LHCN-M2 (cell line): Measurements from ENCODE around the gene MLST8. TPM values are rescaled to one million over a fixed set of nuclear protein-coding genes. Genes with fewer than 3 reads are reported as not detected.
A peak's percentile ranks its signal among the peaks of the same experiment; 100 is the strongest.

ENCODE experiments used
- DNase-seq: peaks from one replicate; pipeline ENCODE4 v3.0.0-alpha.2; 2012; ENCODE audit warnings: low read depth
- polyA plus RNA-seq: library from polyadenylated mRNA; unstranded; fragments of >200 nt; gene quantifications from one replicate; pipeline ENCODE4 v1.2.1, GENCODE V29; 2012; ENCODE audit warnings: missing spikeins
- total RNA-seq: library from RNA; depleted of rRNA; stranded (reverse); fragments of >200 nt; gene quantifications from 2 replicates; pipeline ENCODE4 v1.2.3, GENCODE V29; 2014; rRNA removed

Gene MLST8, protein sequence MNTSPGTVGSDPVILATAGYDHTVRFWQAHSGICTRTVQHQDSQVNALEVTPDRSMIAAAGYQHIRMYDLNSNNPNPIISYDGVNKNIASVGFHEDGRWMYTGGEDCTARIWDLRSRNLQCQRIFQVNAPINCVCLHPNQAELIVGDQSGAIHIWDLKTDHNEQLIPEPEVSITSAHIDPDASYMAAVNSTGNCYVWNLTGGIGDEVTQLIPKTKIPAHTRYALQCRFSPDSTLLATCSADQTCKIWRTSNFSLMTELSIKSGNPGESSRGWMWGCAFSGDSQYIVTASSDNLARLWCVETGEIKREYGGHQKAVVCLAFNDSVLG
- 27.3 and 38.1 TPM in 2 replicates for total RNA-seq
- 54.0 TPM for polyA plus RNA-seq

- DNase-seq = peak; percentile 77
Measured at GRCh38 chr16:2205104-2205966, at the start of gene MLST8. Gene MLST8 (plus strand): TSS chr16:2205454. CDS start chr16:2206086, 632 bp downstream.

GRCh38 chr16:2155977-2156848, 49.0 kb upstream of the MLST8 start:
- peak; percentile 62 for DNase-seq

- no peak for DNase-seq
Measured at GRCh38 chr16:2156849-2157224, 48.4 kb upstream of the MLST8 start.

- peak; percentile 7 for DNase-seq
Measured at GRCh38 chr16:2157480-2158261, 47.6 kb upstream of the MLST8 start.

- DNase-seq = no peak
Measured at GRCh38 chr16:2158262-2158638, 47.0 kb upstream of the MLST8 start.

DNA sequence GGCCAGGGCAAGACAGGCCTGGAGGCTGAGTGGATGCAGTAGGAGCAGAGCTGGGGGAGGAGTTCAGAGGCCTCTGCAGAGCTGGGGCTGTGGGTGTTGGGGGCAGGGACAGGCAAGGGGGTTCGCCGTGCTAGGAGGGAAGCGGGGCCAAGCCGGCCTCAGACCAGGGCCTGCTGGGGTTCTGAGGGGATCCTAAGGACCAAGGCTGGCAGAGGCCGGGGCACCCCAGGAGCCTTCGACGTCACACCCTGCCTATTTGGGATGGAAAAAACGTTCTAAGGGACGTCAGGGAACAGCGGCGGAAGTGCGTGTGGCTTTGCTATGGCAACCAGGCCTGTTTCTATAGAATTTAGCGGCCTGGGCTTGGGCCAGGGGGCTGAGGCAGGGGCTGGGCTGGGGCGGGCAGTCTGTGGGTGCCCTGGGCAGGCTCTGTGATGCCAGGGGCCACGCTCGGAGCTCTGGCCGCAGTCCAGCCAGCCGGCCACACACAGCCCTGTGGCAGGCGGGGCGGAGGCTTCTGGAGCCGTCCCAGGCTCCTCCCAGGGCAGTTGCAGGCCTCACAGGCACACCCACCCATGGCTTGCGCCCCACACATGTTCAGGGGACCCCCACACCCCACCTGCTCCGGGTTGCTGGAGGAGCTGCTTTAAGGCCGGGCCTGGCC, 45.9 kb upstream of the MLST8 start:
- DNase-seq = peak; percentile 24

DNA sequence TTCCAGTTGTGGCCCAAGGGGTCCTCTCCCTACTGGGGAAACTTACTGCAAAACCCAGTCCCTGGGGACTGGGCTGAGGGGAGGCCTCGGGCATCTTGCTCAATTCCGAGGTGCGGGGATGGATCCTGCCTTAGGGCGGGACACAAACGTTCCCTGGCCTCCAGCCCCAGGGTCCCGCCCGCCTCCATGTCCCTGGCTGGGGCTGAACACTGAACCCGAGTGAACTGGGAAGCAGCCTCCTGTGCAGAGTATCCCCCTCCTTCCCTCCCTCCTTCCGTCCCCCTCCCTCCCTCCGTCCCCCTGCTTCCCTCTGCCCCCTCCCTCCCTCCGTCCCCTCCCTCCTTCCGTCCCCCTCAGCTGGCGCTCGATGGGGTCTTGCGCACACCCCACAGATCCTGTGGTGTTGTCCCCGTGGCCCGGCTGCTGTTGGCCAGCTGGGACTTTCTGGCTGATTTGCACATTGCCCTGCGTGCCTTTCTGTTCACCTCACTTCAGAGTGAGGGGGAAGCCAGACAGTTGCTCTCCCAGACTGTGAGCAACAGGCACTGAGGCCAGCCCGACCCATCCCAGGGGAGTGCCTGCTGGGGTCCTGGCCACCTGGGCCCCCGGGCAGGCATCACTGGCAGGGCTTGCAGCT, 44.2 kb upstream of the MLST8 start:
- peak; percentile 82 for DNase-seq

DNA sequence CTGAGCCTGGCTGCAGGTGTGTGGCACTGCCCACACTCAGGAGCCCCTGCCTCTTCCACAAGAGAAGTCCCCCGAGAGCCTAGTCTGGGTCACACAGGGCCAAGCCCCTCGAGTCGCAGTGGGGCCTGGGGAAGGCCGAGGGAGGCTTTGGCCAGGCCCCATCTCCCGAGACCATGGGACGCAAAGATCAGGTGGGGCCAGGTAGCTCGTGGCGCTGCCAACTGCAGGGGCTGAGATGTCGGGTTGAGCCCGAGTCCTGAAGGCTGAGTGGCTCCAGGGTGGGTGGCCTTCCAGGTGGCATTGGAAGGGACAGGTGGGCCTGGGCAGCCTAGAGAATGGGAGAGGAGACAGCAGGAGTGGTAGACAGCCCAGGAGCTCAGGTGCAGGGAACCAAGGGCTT, 43.3 kb upstream of the MLST8 start:
- DNase-seq = no peak

DNA sequence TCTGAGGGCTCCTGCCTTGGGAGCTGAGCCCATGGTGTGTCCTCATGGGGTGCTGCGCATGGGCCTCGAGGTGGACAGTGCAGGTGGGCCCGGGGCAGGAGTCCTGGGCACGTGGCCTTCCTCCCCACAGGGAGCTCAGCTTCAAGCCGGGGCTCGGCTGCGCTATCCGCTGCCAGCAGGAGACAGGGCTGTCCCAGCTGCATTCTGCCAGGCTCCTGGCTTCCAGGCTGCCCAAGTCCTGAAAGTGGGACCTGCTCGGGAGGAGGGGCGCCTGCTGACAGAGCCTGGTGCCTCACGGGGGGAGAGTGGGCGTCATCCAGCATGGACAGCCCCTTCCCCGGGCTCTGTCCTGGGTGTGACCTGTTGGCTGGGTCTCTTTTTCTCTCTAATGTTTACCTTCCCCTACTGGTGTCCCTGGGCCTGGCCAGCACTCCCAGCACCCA, 42.6 kb upstream of the MLST8 start:
- DNase-seq = no peak

- peak; percentile 14 for DNase-seq
Measured at GRCh38 chr16:2163211-2163881, 41.9 kb upstream of the MLST8 start.

GRCh38 chr16:2165861-2166260, 39.4 kb upstream of the MLST8 start:
- DNase-seq = no peak

- no peak for DNase-seq
Measured at GRCh38 chr16:2166263-2167067, 38.8 kb upstream of the MLST8 start.

- DNase-seq = no peak
Measured at GRCh38 chr16:2167068-2167638, 38.1 kb upstream of the MLST8 start.

GRCh38 chr16:2170080-2170479, 35.2 kb upstream of the MLST8 start:
- DNase-seq = no peak

- no peak for DNase-seq
Measured at GRCh38 chr16:2170587-2171435, 34.4 kb upstream of the MLST8 start.

GRCh38 chr16:2171601-2172178, 33.6 kb upstream of the MLST8 start:
- no peak for DNase-seq
